H1 (cell line): ENCODE data around the gene FAM167B. TPM values are rescaled to one million over a fixed set of nuclear protein-coding genes. Genes with fewer than 3 reads are reported as not detected.

Experiments used
- CREB1 ChIP-seq: IDR thresholded peaks from 2 replicates; pipeline ENCODE4 v1.6.1; 2012; ENCODE audit warnings: inconsistent platforms
- GABPA ChIP-seq: IDR thresholded peaks from 2 replicates; pipeline ENCODE4 v1.6.1; 2011; ENCODE audit warnings: mild to moderate bottlenecking, low read length, moderate library complexity, borderline replicate concordance; ENCODE audit not compliant: insufficient read depth
- JUND ChIP-seq: IDR thresholded peaks from 2 replicates; pipeline ENCODE4 v1.6.1; 2011; ENCODE audit warnings: mild to moderate bottlenecking, improper control_type of control experiment, low read length
- polyA plus RNA-seq, 7 experiments: library from polyadenylated mRNA; depleted of rRNA in 3 of 7; stranded (reverse) in 5 of 7; unstranded in 2 of 7; fragments of >200 nt in 5 of 7; fragments of 200-250 nt in 2 of 7; gene quantifications; 1 replicate in 5 of 7; 2 replicates in 1 of 7; 4 replicates in 1 of 7; pipeline versions ENCODE4 v1.2.1 to v1.2.3, GENCODE V29; 2011 to 2013; ENCODE audit warnings: missing spikeins in 2 of 7, mixed read lengths in 2 of 7
- total RNA-seq: library from RNA; stranded (reverse); fragmentation: NEBNext Ultra II Directional; extraction: Animal tissue kit (Norgen Biotek cat#: 25700); gene quantifications from 2 replicates; pipeline ENCODE4 v1.2.1, GENCODE V29; 2021
- TF ChIP-seq, protein P1 (sequence below), 3 experiments: IDR thresholded peaks; 1 replicate in 2 of 3; 2 replicates in 1 of 3; pipeline versions ENCODE4 v1.5.1 to v1.6.1; 2011; ENCODE audit warnings: low read length in 3 of 3, mild to moderate bottlenecking in 3 of 3, inconsistent platforms in 2 of 3, low read depth in 1 of 3, moderate library complexity in 1 of 3; ENCODE audit not compliant: insufficient read depth in 1 of 3; ENCODE audit errors: control extremely low read depth in 1 of 3

Gene FAM167B
- total and polyA plus RNA-seq, 2 of the 8 experiments (the other 6 are each of a cell fraction or from before 2014, with no cell fraction given): 2.8 to 3.9 TPM

- TF ChIP-seq, protein P1, sequence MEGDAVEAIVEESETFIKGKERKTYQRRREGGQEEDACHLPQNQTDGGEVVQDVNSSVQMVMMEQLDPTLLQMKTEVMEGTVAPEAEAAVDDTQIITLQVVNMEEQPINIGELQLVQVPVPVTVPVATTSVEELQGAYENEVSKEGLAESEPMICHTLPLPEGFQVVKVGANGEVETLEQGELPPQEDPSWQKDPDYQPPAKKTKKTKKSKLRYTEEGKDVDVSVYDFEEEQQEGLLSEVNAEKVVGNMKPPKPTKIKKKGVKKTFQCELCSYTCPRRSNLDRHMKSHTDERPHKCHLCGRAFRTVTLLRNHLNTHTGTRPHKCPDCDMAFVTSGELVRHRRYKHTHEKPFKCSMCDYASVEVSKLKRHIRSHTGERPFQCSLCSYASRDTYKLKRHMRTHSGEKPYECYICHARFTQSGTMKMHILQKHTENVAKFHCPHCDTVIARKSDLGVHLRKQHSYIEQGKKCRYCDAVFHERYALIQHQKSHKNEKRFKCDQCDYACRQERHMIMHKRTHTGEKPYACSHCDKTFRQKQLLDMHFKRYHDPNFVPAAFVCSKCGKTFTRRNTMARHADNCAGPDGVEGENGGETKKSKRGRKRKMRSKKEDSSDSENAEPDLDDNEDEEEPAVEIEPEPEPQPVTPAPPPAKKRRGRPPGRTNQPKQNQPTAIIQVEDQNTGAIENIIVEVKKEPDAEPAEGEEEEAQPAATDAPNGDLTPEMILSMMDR (IDR thresholded peaks at IDR 0.05; ENCODE audit: control extremely low read depth in 1 of 3, insufficient read depth in 1 of 3, low read depth in 1 of 3, low read length in 3 of 3): peak in 1 of 3 experiments; percentile 31; a peak in 1 of 4 replicates
- no peak for TF ChIP-seq GABPA
- TF ChIP-seq CREB1: no peak
- TF ChIP-seq JUND: no peak
Measured at GRCh38 chr1:32201011-32201855, 45.8 kb upstream of the FAM167B start (continued).
